Tibial nerve (tissue), 4 donors: ENCODE measurements around the gene MON1B. TPM values are rescaled to one million over a fixed set of nuclear protein-coding genes. Genes with fewer than 3 reads are reported as not detected.

Experiments used
- DNase-seq, 2 donors: peaks; one replicate each; pipeline ENCODE4 v3.0.0-alpha.2; 2019; ENCODE audit warnings: low spot score in 2 of 2
- H3K27ac ChIP-seq, 4 donors: fragments of 200-600 bp; sonication (generic) in 3 of 4; one replicate each; pipeline ENCODE4 v1.5.1; 2017 to 2019; ENCODE audit warnings: mild to moderate bottlenecking in 1 of 4
- H3K27me3 ChIP-seq, 2 donors: fragments of 200-600 bp; sonication (generic) in 1 of 2; one replicate each; pipeline versions ENCODE4 v1.5.1 to v1.6.0; 2017 to 2019
- H3K36me3 ChIP-seq, 3 donors: fragments of 200-600 bp; sonication (generic); one replicate each; pipeline ENCODE4 v1.5.1; 2018 to 2019
- H3K4me1 ChIP-seq, 4 donors: fragments of 200-600 bp; sonication (generic) in 3 of 4; one replicate each; pipeline ENCODE4 v1.5.1; 2017 to 2019
- H3K4me3 ChIP-seq, 4 donors: fragments of 200-600 bp; sonication (generic) in 3 of 4; one replicate each; pipeline ENCODE4 v1.5.1; 2017 to 2019; ENCODE audit warnings: mild to moderate bottlenecking in 1 of 4, moderate library complexity in 1 of 4
- H3K9me3 ChIP-seq, 4 donors: fragments of 200-600 bp; sonication (generic) in 3 of 4; one replicate each; pipeline ENCODE4 v1.5.1; 2017 to 2019
- EP300 ChIP-seq, 2 donors: sonication (generic); formaldehyde crosslinking; IDR thresholded peaks; one replicate each; pipeline ENCODE4 v1.6.1; 2017; ENCODE audit warnings: antibody characterized with exemption in 2 of 2, mild to moderate bottlenecking in 1 of 2
- POLR2A ChIP-seq, 2 donors: fragments of 450-650 bp; IDR thresholded peaks; one replicate each; pipeline ENCODE4 v1.6.1; 2017; ENCODE audit warnings: antibody characterized with exemption in 2 of 2, mild to moderate bottlenecking in 2 of 2, moderate library complexity in 2 of 2
- WGBS, 2 donors: methylation state at CpG; one replicate each; pipeline ENCODE4 v1.1.5; 2018; 5-methylcytosine and 5-hydroxymethylcytosine counted together
- total RNA-seq, 4 donors: library from RNA; depleted of rRNA; stranded (reverse); fragments of >200 nt; gene quantifications; one replicate each; pipeline ENCODE4 v1.1.0, GENCODE V29; 2016
- TF ChIP-seq, protein P1 (sequence below), 5 experiments: fragments of 200-600 bp in 3 of 5; fragments of 450-650 bp in 2 of 5; sonication (generic) in 3 of 5; IDR thresholded peaks; one replicate each; pipeline ENCODE4 v1.5.1; 2016 to 2019; ENCODE audit warnings: antibody characterized with exemption in 5 of 5, mild to moderate bottlenecking in 3 of 5, moderate library complexity in 2 of 5

The MON1B gene
- total RNA-seq, 4 donors from 2014 or later: 30.6 to 38.4 (median 34.0) TPM

DNA sequence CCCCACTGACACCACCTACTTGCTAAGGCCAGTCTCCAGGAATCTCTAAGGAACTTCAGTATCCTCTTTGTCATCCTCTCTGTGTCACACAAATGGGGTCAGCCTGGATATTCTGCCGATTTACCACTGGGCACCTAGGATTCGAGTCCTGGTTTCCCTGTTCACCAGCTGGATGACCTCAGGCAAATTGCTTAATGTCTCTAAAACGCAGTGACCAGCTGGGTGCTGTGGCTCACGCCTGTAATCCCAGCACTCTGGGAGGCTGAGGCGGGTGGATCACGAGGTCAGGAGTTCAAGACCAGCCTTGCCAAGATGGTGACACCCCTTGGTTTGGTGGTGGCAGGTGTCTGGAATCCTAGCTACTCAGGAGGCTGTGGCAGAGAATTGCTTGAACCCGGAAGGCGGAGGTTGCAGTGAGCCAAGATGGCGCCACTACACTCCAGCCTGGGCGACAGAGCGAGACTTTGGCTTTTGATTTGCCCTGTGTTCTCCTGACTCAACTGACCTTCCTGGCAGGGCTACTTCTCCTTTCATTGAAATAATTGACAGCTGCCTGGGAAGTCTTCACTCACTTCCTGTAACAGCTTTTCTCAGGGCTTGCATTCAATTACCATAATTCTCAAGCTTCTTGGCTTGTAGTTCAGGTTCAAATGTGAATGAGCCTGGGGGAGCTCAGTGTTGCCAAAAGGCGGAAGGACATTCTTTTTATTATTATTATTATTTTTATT is 23.6 kb downstream of the MON1B start:
- no peak overlapping the region for H3K4me3 ChIP-seq
- H3K27me3 ChIP-seq: peaks cover 0 to 13% of the 10 kb centered on the region in 2 donors
- 87 to 99% methylated on average over 11 to 12 of the region's 12 CpGs for WGBS, 2 donors
- TF ChIP-seq POLR2A (IDR thresholded peaks at IDR 0.05): no peak
- TF ChIP-seq, protein P1, sequence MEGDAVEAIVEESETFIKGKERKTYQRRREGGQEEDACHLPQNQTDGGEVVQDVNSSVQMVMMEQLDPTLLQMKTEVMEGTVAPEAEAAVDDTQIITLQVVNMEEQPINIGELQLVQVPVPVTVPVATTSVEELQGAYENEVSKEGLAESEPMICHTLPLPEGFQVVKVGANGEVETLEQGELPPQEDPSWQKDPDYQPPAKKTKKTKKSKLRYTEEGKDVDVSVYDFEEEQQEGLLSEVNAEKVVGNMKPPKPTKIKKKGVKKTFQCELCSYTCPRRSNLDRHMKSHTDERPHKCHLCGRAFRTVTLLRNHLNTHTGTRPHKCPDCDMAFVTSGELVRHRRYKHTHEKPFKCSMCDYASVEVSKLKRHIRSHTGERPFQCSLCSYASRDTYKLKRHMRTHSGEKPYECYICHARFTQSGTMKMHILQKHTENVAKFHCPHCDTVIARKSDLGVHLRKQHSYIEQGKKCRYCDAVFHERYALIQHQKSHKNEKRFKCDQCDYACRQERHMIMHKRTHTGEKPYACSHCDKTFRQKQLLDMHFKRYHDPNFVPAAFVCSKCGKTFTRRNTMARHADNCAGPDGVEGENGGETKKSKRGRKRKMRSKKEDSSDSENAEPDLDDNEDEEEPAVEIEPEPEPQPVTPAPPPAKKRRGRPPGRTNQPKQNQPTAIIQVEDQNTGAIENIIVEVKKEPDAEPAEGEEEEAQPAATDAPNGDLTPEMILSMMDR (IDR thresholded peaks at IDR 0.05): no peak
- TF ChIP-seq EP300 (IDR thresholded peaks at IDR 0.05): no peak
- DNase-seq: no peak
- H3K36me3 ChIP-seq: no peaks in the 10 kb centered on the region
- H3K9me3 ChIP-seq: no peaks in the 10 kb centered on the region
- H3K4me1 ChIP-seq: peaks cover 0 to 20% (median 2%) of the 10 kb centered on the region in 4 donors
- no peak overlapping the region for H3K27ac ChIP-seq

DNA sequence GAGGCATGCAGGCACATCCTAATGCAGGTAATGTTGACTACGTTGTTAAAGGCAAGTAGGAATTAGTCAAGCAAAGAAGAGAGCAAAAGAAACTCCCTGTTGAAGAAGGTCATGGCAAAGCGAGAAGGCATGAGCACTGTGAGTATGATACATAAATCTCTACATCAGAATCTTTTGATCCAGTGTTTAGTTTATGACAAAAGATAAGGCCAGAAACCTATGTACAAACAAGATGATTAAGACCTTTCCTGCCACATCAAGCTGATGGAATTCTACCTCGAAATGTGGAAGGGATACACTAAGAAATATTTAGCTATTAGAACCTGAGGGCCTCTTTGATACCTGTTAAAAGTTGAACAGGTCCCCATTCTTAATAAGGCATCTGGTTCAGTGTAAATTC is 28.4 kb downstream of the MON1B start:
- no peaks in the 10 kb centered on the region for H3K27me3 ChIP-seq
- H3K4me1 ChIP-seq: no peaks in the 10 kb centered on the region
- TF ChIP-seq POLR2A (IDR thresholded peaks at IDR 0.05) (no peak), EP300 (IDR thresholded peaks at IDR 0.05) (no peak)
- TF ChIP-seq, protein P1 (IDR thresholded peaks at IDR 0.05): no peak
- no peak for DNase-seq
- H3K27ac ChIP-seq: no peak overlapping the region
- WGBS, 2 donors: 93% methylated on average over 3 of the region's 3 CpGs
- H3K36me3 ChIP-seq: no peaks in the 10 kb centered on the region
- H3K4me3 ChIP-seq: no peak overlapping the region
- H3K9me3 ChIP-seq: no peaks in the 10 kb centered on the region

DNA sequence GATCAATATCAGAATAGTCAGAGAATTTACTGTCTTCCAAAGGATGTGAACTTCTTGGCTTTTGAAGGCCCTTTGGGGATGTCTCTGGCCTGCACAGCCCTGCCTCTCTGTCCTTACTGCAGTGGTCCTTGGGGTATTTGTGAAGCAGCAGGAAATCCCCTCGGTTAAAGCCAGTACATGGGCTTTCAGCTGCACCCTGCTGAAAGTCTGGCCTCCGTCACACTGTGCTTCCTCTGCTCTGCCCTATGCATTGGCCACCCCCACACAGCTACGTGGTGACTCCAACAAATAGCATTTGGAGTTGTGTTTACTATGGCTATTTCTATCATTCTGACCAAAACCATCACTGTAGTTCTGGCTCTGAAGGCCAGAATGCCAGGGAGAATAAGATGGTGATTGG is 29.4 kb downstream of the MON1B start:
- TF ChIP-seq POLR2A (IDR thresholded peaks at IDR 0.05) (no peak), EP300 (IDR thresholded peaks at IDR 0.05) (no peak)
- TF ChIP-seq, protein P1 (IDR thresholded peaks at IDR 0.05): no peak
- H3K36me3 ChIP-seq: no peaks in the 10 kb centered on the region
- no peak overlapping the region for H3K27ac ChIP-seq
- no peak for DNase-seq
- H3K4me1 ChIP-seq: no peaks in the 10 kb centered on the region
- no peak overlapping the region for H3K4me3 ChIP-seq
- 44 to 47% methylated on average over 3 of the region's 3 CpGs for WGBS, 2 donors
- no peaks in the 10 kb centered on the region for H3K27me3 ChIP-seq
- H3K9me3 ChIP-seq: no peaks in the 10 kb centered on the region

DNA sequence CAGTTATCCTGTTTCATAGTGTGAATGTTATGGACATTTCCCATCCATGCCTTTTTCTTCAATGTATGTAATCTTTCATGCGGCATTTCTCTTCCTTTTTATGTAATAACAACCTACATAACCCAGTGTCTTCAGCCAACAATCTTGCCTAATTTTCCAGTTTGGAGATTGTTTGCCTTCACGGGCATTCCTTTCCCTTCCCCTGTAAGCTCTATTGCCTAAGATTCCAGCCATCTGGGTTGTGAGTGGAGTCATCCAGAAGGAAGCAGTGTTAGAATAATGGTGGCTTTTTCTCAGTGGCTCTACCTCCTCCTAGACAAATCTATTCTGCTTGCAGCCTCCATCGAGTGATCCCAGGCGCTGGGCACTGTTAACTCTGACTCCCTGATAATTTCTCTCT is 30.5 kb downstream of the MON1B start:
- Histone ChIP-seq H3K27ac (no peak overlapping the region), H3K4me1 (no peaks in the 10 kb centered on the region), H3K36me3 (no peaks in the 10 kb centered on the region), H3K9me3 (no peaks in the 10 kb centered on the region), H3K4me3 (no peak overlapping the region), H3K27me3 (no peaks in the 10 kb centered on the region)
- WGBS, 2 donors: 83 to 94% methylated on average over 4 of the region's 4 CpGs
- TF ChIP-seq POLR2A (IDR thresholded peaks at IDR 0.05) (no peak), EP300 (IDR thresholded peaks at IDR 0.05) (no peak)
- TF ChIP-seq, protein P1 (IDR thresholded peaks at IDR 0.05): no peak
- DNase-seq: no peak

DNA sequence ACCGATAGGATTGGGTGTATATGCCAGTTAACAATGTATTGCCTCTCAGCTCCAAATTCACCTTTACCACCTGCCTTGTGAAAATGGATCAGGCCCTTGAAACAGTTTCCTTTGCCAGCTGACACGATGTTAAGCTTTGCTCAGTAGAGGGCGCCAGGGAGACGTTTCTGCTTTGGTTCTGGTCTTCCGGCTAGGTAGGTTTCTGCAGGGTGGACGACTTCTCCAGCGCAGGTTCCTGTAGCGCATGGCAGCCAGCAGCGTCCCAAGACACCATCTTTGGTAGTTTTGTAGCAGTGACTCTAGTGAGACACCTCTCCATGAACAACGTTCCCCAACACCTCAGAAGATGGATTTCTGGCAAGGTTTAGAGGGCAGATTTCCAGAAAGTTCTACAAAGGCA is 32.2 kb downstream of the MON1B start:
- H3K36me3 ChIP-seq: no peaks in the 10 kb centered on the region
- no peak overlapping the region for H3K27ac ChIP-seq
- no peaks in the 10 kb centered on the region for H3K9me3 ChIP-seq
- H3K27me3 ChIP-seq: no peaks in the 10 kb centered on the region
- 65 to 67% methylated on average over 10 of the region's 10 CpGs for WGBS, 2 donors
- H3K4me1 ChIP-seq: no peaks in the 10 kb centered on the region
- no peak overlapping the region for H3K4me3 ChIP-seq
- DNase-seq: no peak
- TF ChIP-seq EP300 (IDR thresholded peaks at IDR 0.05) (no peak), POLR2A (IDR thresholded peaks at IDR 0.05) (no peak)
- TF ChIP-seq, protein P1 (IDR thresholded peaks at IDR 0.05): no peak
